ENCODE results near the gene TNFRSF1A. TPM values are rescaled to one million over a fixed set of nuclear protein-coding genes. Genes with fewer than 3 reads are reported as not detected.
"Not testable (repeated sequence)": the region's sequence is repeated elsewhere in the genome, so short reads cannot be mapped to it uniquely, and the experiment has no call there.

TNFRSF1A gene
- total RNA-seq, 2 experiments from 2014 or later = 16.3 to 19.2 TPM

GRCh38 chr12:6338955-6339354 is 2.9 kb downstream of the TNFRSF1A start:
- no peak for TF ChIP-seq CTCF (IDR thresholded peaks at IDR 0.05)
- CTCF ChIA-PET = interaction anchor here (1.1 to 2.3 kb wide), 6 partner anchors 11 to 126 kb away, joined by 3 to 11 read pairs (median 4); no protein-coding TSS in a partner anchor
- H3K4me1 ChIP-seq (ENCODE audit: insufficient read depth, low read length) = peaks cover 87% of the 10 kb centered on the region
- Mint-ChIP-seq H3K4me1 (ENCODE audit: low read depth) (peaks cover 22% of the 10 kb centered on the region), H3K27ac (no peak overlapping the region), H3K27me3 (no peaks in the 10 kb centered on the region), H3K4me3 (no peak overlapping the region), H3K9me3 (no peaks in the 10 kb centered on the region), H3K36me3 (ENCODE audit: low read depth) (peaks cover 23% of the 10 kb centered on the region)
- no peaks in the 10 kb centered on the region for H3K27me3 ChIP-seq (ENCODE audit: control insufficient read depth in 1 of 2, insufficient read depth in 2 of 2, low read length in 2 of 2)
- POLR2A ChIA-PET = interaction anchor here (0.9 to 6.3 kb wide), 9 partner anchors 9 to 154 kb away, joined by 3 to 58 read pairs (median 7); partner anchors contain the start of genes MRPL51, NCAPD2 and VAMP1
- intact Hi-C loops (cut with DNase I, micrococcal nuclease) = no loop called here
- H3K4me3 ChIP-seq (ENCODE audit: low read length) = peak overlapping the region; percentile 100
- H3K9me3 ChIP-seq (ENCODE audit: control insufficient read depth in 1 of 2, insufficient read depth in 1 of 2, low read length in 2 of 2) = no peaks in the 10 kb centered on the region
- ATAC-seq (ENCODE audit: poor library complexity) (no peak), DNase-seq (no peak)
- peaks cover 11% of the 10 kb centered on the region for H3K36me3 ChIP-seq (ENCODE audit: insufficient read depth, low read length)
- peak overlapping the region; percentile 80 to 90 for H3K27ac ChIP-seq (ENCODE audit: low read depth in 1 of 2, low read length in 2 of 2)

GRCh38 chr12:6338536-6338935 is 3.3 kb downstream of the TNFRSF1A start:
- Mint-ChIP-seq H3K36me3 (ENCODE audit: low read depth) (peaks cover 28% of the 10 kb centered on the region), H3K4me1 (ENCODE audit: low read depth) (peaks cover 19% of the 10 kb centered on the region)
- H3K9me3 ChIP-seq (ENCODE audit: control insufficient read depth in 1 of 2, insufficient read depth in 1 of 2, low read length in 2 of 2); H3K27me3 ChIP-seq (ENCODE audit: control insufficient read depth in 1 of 2, insufficient read depth in 2 of 2, low read length in 2 of 2); ATAC-seq (ENCODE audit: poor library complexity); H3K4me3 Mint-ChIP-seq; intact Hi-C loops (cut with DNase I, micrococcal nuclease); H3K9me3 Mint-ChIP-seq; H3K27ac Mint-ChIP-seq; H3K27me3 Mint-ChIP-seq; DNase-seq: not testable (repeated sequence)
- POLR2A ChIA-PET = interaction anchor here (1.1 to 6.3 kb wide), 9 partner anchors 8 to 155 kb away, joined by 4 to 58 read pairs (median 8); partner anchors contain the start of genes MRPL51, NCAPD2 and VAMP1
- H3K4me1 ChIP-seq (ENCODE audit: insufficient read depth, low read length) = peaks cover 87% of the 10 kb centered on the region
- CTCF ChIA-PET = interaction anchor here (1.1 to 2.3 kb wide), 6 partner anchors 11 to 127 kb away, joined by 3 to 11 read pairs (median 4); no protein-coding TSS in a partner anchor
- peak overlapping the region; percentile 100 for H3K4me3 ChIP-seq (ENCODE audit: low read length)
- peaks cover 16% of the 10 kb centered on the region for H3K36me3 ChIP-seq (ENCODE audit: insufficient read depth, low read length)
- H3K27ac ChIP-seq (ENCODE audit: low read depth in 1 of 2, low read length in 2 of 2) = peak overlapping the region; percentile 80 to 90

- peaks cover 33% of the 10 kb centered on the region for H3K36me3 Mint-ChIP-seq (ENCODE audit: low read depth)
- intact Hi-C loops (cut with DNase I, micrococcal nuclease) = loop anchor here (2.0 kb wide), 2 partner anchors 15 to 85 kb away; no protein-coding TSS in a partner anchor
- no peak for ATAC-seq (ENCODE audit: poor library complexity)
- Histone ChIP-seq H3K27me3 (ENCODE audit: control insufficient read depth in 1 of 2, insufficient read depth in 2 of 2, low read length in 2 of 2) (no peaks in the 10 kb centered on the region), H3K9me3 (ENCODE audit: control insufficient read depth in 1 of 2, insufficient read depth in 1 of 2, low read length in 2 of 2) (no peaks in the 10 kb centered on the region), H3K4me1 (ENCODE audit: insufficient read depth, low read length) (peaks cover 87% of the 10 kb centered on the region), H3K36me3 (ENCODE audit: insufficient read depth, low read length) (peaks cover 21% of the 10 kb centered on the region), H3K4me3 (ENCODE audit: low read length) (peak overlapping the region; percentile 100), H3K27ac (ENCODE audit: low read depth in 1 of 2, low read length in 2 of 2) (peak overlapping the region; percentile 80 to 90)
- ChIA-PET CTCF (interaction anchor here (1.1 to 2.3 kb wide), 2 partner anchors 15 to 28 kb away, joined by 3 to 11 read pairs; no protein-coding TSS in a partner anchor), POLR2A (interaction anchor here (0.8 to 6.3 kb wide), 9 partner anchors 8 to 198 kb away, joined by 3 to 58 read pairs (median 16); partner anchors contain the start of genes MRPL51 and VAMP1)
- no peak for TF ChIP-seq CTCF (IDR thresholded peaks at IDR 0.05)
- peaks cover 14% of the 10 kb centered on the region for H3K4me1 Mint-ChIP-seq (ENCODE audit: low read depth)
- no peaks in the 10 kb centered on the region for H3K27me3 Mint-ChIP-seq
- DNase-seq = peak in 2 of 14 experiments; percentile 27 to 43
- no peaks in the 10 kb centered on the region for H3K9me3 Mint-ChIP-seq
- no peak overlapping the region for H3K4me3 Mint-ChIP-seq
- H3K27ac Mint-ChIP-seq = no peak overlapping the region
These were observed 3.9 kb downstream of the TNFRSF1A start for GRCh38 chr12:6337958-6338433.
